Glomerular visceral epithelial cell (primary cell): Measurements from ENCODE around the gene MTMR6.

Experiments used
- DNase-seq: peaks from one replicate; pipeline ENCODE4 v3.0.0-alpha.2; 2016; ENCODE audit errors: extremely low spot score

Gene MTMR6

DNA sequence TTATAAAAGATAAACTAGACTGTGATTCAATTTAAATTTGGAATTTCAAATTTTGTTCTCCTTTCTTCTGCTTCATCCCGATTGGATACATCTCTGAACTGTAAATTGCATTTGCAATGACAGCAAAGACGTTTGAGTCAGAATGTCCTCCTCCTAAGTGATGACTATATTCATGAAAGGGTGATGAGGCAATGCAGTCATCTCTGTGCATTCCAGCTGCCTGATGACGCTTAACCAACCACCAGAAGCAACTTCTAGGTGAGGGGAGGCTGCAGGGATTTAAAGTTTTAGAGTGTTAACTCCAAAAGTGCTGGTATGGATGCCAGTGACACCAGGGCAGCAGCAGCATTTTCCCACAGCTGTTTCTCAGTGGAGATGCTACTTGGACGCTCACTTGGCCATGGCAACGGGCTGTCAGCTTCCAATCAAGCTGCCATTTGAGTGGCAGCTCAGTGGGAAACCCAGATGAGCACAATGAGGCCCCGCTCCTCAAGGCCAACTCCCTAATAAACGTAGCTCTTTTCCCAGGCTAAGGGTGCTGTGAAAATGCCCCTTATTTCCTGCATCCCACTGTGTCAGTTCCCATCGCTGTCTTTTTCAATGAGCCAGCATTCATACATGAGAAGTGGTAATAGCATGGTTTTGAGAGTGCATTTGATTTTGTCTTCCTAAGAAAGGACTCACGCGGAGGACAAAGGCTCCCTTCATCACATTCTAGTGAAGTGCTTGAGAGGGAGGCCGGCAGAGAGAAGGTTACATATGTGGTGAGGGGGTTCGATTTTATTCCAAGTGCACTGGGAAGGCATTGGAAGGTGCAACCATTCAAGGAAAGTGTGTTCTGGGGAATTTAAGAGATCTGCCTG is 70.0 kb downstream of the MTMR6 start:
- peak; percentile 65 for DNase-seq

DNA sequence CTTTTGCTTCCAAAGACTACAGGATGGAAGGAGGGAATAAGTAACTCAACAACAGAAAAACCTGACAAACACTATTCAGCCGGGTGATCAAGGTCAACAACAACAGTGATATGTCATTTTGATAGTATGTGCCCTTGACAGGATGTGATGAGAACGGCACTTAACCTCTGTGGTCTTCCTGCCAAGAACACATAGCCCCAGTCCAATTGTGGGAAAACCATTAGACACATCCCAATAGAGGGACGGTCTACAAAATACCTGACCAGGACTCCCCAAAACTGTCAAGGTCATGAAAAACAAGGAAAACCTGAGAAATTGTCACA is 72.1 kb downstream of the MTMR6 start:
- DNase-seq: no peak

DNA sequence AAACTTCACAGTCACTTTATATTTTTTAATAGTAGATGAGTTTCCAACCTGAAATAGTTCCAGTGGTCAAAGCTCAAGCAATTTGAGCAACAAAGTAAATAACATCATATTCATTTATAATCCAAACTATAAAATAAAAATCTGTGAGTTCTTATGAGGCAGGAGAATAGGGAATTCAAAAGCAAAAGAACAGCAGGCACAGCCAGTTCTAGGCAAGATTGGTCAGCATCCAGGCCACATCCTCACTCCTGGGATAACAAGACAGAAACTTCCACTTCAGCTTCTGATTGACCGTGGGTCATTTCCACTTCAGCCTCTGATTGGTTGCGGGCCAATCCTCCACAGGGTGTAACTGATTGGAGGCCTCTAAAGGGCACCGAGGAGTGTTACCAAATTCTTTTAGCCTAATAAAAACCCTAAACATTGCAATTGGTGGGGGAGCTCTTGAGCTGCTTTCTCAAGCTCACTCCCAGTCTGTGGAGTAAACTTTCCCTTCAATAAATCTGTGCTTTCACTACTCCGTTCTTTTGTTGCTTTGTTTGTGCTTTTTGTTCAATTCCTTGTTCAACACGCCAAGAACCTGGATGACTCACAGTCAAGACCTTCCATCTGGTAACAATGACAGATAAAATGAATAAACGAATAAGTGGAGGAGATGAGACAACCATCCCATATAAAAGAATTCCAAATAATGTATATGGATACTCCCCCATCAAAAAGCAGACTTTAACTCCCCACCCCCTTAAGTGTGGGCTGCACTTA is 72.6 kb downstream of the MTMR6 start:
- DNase-seq: no peak

DNA sequence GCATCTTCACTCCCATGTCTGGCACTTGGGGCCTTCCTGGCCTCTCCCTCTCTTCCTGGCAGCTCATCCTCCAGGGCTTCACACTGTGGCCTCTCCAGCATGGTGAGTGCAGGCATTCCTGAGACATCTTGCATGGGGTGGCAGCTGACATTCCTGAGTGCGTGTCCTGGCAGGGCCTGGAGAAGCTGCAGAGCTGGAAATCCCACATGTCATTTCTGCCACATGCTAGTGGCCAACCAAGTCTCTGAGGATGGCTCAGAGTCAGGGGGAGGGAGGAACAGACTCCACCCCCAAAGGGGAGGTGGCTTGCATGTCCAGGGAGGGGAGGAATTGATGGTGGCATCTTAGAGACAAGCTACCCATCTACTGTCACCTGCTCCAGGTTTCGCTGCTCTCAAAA is 73.6 kb downstream of the MTMR6 start:
- peak; percentile 44 for DNase-seq

DNA sequence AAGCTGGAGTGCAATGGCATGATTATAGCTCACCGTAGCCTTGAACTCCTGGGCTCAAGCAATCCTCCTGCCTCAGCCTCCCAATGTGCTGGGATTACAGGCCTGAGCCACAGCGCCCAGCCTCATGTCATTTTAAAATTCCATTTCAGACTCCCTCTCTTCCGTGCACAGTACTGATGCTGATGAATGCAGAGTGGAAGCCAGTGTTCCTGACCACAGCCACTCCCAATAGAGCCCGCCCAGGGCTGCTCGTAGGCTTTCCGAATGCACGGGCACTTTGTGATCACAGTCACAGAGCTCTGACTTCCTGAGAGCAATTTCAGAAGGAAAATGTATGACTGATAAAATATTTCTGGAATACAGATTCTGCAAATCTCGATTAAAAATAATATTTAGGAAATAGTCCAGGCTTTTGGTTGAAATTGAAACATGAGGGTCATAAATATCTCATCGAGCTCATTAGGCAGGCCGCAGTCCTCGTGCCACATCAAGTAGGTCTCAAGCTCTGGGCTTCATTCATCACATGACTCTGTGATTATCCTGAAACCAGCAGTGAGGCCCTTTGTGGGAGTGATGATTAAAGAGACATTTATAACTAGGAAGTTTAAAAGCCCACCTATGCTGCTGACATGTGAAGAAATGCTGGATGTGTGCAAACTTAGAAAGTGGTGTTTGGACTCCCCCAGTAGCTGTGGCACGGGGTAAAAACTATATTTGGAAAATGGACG is 76.3 kb downstream of the MTMR6 start:
- no peak for DNase-seq

DNA sequence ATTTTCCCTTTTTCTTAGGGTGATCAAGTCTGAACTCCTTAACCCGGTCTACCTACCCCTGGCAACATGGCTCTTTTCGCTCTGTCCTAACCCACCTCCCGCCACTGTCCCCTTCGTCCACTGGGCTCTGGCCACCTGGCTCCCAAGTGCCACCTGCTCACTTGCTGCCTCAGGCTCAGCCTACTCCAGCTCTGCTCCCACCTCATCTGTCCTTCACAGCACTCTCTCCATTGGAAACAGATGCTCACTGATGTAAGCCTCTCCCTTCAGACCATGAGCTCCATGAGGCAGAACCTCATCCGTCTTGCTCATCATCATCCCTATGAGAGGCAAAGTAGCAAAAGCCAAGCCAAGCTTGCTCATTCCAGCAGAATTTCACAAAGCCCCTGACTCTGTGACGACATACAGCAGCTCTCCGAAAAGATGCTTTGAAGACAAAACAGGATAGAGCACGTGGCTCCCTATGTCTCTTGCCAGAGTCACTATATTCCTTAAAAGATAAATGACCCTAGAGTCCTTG is 79.9 kb downstream of the MTMR6 start:
- no peak for DNase-seq

DNA sequence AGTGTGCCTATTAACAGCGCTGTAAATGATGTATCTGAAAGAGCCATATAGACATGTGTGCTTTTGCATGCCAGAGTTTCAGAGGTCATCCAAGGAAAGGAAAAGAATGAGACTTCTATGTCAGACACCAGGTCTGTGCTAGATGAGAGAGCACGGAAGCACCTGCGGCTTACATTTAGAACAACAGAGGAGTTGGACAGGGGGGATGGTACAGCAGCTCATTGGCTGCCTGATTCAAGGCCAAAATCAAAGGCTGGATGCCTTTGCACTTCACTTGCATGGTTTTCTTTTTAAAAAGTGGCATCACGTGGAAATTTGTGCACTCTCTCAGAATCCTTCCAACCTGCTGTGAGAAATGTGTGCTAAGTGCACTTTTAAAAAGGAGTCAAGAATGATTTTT is 82.4 kb downstream of the MTMR6 start:
- no peak for DNase-seq

DNA sequence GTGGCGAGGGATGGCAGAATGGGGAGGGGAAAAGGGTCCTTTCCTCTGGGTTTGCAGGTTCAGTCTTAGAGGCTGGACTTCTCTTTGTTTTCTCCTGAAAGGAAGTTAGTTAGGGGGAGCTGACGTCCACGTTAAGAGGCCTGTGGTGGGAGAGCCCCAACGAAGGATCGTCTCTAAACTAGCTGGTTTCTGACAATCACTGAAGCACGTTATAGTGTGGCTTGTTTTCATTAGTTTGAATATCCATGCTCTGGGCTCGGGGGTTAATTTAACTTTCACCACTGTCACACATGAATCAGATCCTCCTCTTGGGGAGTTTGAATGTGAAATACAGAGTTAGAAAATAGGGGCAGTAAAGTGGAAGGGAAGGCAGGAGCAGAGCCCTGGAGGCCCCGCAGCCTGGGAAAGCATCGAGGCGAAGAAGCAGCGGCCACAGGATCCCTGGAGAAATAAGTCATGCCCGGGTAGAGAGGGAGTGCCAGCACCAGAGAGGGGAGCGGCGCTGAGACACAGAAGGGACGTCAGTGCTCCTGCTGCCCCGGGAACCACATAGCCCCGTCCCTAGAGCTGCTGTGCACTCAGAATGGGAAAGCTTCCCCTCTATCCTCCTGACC is 84.1 kb downstream of the MTMR6 start:
- DNase-seq: peak; percentile 35

DNA sequence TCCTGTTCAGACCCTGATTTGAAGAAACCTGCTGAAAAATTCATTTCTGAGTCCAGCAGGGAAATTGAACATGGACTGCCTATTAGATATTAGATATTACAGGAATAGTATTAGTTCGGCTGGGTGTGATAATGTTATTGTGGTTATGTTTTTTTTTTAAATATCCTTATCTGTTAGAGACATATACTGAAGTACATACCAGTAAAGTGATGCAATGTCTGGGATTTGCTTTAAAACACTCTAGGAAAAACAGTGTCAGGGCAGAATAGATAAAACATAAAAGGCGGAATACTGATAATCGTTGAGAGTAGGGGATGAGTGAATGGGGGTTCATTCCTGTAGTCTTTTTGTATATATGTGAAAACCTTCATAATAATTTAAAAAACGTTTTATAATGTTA is 86.5 kb downstream of the MTMR6 start:
- DNase-seq: no peak

DNA sequence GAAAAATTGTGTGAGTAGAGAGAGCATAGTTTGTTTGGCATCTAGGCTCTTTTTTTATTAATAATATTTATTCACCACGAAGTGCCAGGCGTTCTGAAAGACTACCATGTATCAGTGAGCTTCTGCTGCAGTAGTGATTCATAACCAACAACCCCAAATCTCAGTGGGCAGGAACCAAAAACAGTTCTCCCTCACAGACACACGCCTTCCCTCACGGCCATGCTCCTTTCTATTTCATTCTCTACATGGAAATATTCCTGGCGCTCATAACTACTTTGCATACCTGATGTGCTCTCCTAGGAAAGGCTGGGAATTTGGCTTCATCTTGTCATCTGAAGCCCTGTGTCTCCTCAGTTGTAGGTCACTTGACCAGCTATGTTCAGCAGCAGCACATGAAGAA is 88.6 kb downstream of the MTMR6 start:
- no peak for DNase-seq

DNA sequence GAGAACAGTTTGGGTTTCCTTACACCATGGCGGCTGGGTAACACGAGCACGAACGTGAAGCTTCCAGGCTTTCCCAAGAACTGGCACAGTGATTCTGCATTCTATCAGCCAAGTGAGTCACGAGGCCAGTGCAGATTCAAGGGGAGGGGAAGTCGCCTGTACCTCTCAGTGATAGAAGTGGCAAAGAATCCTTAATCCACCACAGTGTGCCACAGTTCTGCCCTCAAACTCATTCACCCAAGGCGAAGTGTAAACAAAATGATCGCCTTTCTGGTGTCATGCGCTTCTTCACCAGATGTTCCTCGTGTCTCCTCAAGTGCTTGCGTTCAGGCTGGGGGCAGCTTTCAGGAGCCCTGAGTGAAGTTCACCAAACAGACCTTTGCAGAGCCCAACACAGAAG is 90.3 kb downstream of the MTMR6 start:
- DNase-seq: peak; percentile 16
